Testis (tissue), 2 donors: ENCODE results near the gene LAMB4.

Experiments used
- CTCF ChIP-seq, 3 experiments: fragments of 450-650 bp in 2 of 3; fragments of 200-600 bp in 1 of 3; sonication (generic) in 1 of 3; IDR thresholded peaks; one replicate each; pipeline ENCODE4 v1.5.1; 2016 to 2019; ENCODE audit warnings: antibody characterized with exemption in 3 of 3, mild to moderate bottlenecking in 2 of 3, moderate library complexity in 1 of 3
- POLR2A ChIP-seq: fragments of 450-650 bp; IDR thresholded peaks from one replicate; pipeline ENCODE4 v1.6.1; 2017; ENCODE audit warnings: antibody characterized with exemption, mild to moderate bottlenecking, moderate library complexity

DNA sequence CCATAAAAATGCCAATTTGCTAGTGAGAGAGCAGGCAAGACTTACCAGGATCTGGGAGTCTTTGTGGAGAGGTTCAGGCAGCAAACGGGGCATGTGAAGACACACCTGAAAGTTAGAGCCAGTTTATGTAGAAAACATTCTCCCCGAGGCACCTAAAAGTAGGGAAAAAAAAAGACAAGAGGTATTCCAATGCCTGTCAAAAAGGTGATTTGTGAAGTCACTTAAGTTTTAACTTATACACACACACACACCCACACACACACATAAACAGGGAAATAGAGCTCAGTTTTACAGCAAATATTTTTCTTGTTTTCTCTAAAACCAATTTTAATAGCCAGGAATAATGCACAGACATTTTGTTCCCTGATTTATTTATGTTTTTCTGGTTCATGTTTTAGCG is at the start of gene LAMB4:
- TF ChIP-seq POLR2A (no peak), CTCF (IDR thresholded peaks at IDR 0.05) (no peak)
